SK-N-MC (cell line): ENCODE measurements around the gene RIC8B.

Source experiments
- EZH2 ChIP-seq: fragments of 200-600 bp; sonication (generic); IDR thresholded peaks from one replicate; pipeline ENCODE4 v1.6.1; 2017; ENCODE audit warnings: antibody characterized with exemption
- POLR2AphosphoS5 ChIP-seq: IDR thresholded peaks from 2 replicates; pipeline ENCODE4 v1.6.1; 2012; ENCODE audit warnings: mild to moderate bottlenecking, low read depth, low read length, borderline replicate concordance

DNA sequence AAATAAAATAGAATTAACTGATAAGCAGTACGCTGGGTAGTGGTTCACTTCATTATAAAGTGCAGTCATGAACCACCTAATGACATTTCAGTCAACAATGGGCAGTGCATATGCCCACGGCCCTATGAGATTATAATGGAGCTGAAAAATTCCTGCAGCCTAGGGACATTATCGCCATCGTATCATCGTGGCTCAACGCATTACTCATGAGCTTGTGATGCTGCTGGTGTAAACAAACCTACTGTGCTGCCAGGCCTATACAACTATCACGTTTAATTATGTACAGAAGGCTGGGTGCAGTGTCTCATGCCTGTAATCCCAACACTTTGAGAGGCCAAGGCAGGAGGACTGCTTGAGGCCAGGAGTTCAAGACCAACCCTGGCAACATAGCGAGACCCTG, 119.0 kb downstream of the RIC8B start:
- TF ChIP-seq POLR2AphosphoS5 (no peak), EZH2 (no peak)
